NCI-H1930 (cell line): ENCODE data around the gene FILIP1L.

Experiments used
- DNase-seq, 2 experiments: peaks; one replicate each; lab custom pipeline; 2025; lab: John Stamatoyannopoulos, UW

FILIP1L gene

GRCh38 chr3:99885851-99886250 is 228.4 kb downstream of the FILIP1L start:
- DNase-seq = no peak

GRCh38 chr3:99885085-99885484 is 229.2 kb downstream of the FILIP1L start:
- no peak for DNase-seq

- DNase-seq = no peak
Observed at GRCh38 chr3:99884484-99884883, 229.8 kb downstream of the FILIP1L start.

- DNase-seq = no peak
Observed at GRCh38 chr3:99883693-99884092, 230.6 kb downstream of the FILIP1L start.

DNA sequence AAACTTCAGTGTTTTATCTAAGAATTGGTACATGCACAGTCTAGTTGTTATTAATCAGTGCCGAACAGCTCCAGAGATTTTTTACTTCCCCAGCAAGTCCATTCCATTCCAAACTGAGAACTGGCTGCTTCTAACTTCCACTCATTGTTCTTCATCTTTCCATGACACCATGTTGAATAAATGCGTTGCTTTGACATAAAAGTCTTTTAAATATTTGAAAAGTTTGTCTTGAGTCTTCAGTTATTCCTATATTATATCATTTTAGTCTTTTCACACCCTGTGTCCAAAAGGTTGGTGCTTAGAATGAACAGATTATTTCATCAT is 231.2 kb downstream of the FILIP1L start:
- DNase-seq = no peak

DNA sequence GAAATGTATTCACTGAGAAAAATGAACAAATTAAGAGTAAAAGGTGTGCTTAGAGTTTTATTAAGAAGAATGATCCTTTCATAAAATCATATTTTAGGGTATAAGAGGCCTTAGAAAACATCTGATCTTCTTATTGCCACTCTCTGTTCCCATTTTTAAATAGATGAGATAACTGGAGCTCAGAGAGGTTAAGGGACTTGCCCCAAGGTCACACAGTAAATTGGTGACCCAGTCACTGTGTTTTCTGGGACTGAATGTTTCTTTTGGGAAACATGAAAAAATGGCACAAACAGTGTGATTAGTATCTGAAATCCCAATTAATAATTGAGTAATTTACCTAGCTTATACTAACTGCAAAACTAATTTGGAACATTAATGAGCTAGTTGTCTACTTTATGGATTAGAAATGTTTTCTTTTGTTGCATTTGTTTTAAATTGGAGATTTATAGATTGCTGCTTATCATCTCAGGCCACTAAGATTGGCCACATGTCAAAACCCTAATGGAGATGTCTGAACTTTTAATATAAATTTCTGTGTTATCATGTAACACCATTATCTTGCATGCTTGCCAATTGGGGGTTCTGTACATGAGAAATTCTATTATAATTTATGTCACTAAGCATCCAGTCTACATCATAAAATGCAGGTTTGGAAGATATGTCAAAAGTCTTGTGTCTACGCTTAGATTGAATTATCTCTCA is 231.7 kb downstream of the FILIP1L start:
- no peak for DNase-seq

DNA sequence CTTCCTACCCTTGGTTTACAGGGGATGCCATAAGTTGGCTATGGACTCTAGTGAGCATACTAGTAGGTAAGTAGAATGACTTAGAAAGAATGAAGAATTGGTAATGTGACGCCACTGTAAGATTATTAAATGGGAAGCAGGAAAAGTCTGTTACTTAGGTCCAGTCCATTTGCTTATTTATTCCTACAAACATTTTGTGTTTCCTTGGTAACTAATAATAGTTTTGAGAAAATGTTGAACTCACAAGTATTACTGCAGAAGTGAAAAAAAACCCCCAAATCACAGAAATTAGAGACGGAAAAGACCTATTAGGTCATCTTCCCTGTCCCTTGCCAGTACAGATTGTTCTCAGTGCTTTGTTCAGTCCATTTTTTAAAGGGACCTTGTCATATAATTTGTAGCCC is 233.2 kb downstream of the FILIP1L start:
- no peak for DNase-seq

- no peak for DNase-seq
Observed at GRCh38 chr3:99879275-99879674, 235.0 kb downstream of the FILIP1L start.

DNA sequence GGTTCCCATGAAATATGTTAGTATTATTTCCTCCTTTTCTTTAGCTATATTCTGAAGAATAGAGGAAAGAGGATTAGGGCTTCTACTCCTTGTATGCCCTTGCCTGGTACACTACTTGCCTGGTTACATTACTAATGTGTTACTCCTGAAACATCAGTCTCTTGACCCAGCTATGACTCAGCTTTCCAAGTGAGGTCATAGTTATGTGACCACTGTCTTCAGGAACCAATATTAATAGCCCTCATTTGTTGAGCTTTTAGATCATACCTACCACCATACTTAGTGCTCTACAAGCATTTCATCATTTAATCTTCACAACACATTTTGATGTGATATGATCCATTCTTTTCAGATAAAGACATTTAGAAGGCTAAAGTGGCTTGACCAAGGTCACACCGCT is 236.3 kb downstream of the FILIP1L start:
- no peak for DNase-seq

DNA sequence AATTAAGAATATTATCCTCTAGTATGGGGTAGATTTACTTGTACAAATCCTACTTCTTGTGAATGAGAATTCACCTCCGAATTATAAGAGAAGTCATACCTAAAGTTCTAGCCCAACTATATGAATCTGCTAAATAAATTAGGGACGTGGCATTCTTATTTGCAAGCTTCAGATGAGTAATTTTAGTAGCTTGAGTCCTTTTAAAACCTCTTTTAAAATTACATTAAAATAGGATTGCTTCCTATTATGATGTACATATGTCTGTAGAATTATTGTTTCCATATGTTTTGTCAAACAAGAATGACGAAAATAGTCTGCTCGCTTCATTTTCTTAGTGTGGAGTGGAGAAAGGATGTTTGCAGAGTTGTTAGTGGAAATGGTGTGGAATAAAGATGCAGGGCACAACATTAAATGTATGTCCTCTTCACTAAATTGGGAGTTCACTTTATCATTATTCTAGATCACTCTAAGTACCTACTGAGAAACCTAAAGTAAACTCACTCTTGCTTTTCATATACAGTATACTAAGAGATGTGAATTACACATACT is 237.2 kb downstream of the FILIP1L start:
- DNase-seq = no peak

GRCh38 chr3:99875929-99876841 is 238.1 kb downstream of the FILIP1L start:
- DNase-seq = peak; percentile 57 to 64

DNA sequence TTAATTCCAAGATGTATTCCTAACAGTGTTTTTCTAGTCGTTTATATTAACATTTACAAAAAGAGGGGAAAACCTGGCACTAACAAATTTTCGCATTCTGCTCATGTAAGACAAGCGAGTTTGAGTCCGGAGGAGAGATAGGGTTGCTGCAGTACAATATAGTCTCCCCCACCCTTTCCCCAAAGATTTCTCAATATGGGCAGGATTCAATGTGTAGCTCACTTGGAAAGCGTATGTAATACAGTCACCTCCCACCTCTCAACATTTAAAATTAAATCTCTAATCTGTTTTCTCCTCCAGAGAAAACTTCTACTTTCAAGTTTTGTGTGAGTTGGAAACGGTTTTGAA is 238.7 kb downstream of the FILIP1L start:
- DNase-seq = no peak

- DNase-seq = no peak
Observed at GRCh38 chr3:99874237-99875002, 239.9 kb downstream of the FILIP1L start.

DNA sequence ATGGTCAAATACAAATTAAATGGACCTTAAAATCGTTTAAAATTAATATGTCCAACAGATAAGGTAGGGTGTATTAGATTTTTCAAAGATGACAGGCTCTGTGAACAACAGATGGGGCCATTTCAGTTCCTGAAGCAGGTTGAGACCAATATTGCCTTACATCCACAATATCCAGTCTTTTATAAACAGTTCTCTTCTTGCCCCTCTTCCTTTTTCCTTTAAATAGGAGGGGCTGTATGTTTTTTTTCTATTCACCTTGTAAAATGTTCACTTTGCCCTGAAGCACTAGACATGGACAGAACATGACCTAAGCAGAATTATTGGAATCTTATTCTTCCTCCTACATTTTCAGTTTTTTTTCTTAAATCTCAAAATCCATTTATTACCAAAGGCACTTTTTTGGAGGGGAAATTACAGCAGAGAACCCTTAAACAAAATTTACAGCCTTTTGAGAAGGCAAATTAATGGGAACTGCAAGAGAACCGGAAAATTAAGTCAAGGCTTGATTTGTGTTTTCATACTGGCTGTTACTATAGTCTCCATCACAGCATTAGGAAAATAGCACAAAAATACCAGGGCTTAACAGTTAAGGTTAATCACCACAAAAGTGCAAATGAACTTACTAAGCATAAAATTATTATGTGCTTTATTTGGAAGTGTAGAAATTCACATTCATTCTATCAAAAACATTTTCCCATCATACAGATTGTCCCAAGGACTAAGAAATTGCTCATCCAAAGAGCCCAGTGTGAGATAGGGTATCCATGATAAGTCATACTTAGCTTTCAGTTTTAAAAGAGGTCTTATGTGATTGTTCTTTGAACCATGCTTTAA is 240.8 kb downstream of the FILIP1L start:
- DNase-seq = no peak

GRCh38 chr3:99872923-99873254 is 241.4 kb downstream of the FILIP1L start:
- DNase-seq = no peak

DNA sequence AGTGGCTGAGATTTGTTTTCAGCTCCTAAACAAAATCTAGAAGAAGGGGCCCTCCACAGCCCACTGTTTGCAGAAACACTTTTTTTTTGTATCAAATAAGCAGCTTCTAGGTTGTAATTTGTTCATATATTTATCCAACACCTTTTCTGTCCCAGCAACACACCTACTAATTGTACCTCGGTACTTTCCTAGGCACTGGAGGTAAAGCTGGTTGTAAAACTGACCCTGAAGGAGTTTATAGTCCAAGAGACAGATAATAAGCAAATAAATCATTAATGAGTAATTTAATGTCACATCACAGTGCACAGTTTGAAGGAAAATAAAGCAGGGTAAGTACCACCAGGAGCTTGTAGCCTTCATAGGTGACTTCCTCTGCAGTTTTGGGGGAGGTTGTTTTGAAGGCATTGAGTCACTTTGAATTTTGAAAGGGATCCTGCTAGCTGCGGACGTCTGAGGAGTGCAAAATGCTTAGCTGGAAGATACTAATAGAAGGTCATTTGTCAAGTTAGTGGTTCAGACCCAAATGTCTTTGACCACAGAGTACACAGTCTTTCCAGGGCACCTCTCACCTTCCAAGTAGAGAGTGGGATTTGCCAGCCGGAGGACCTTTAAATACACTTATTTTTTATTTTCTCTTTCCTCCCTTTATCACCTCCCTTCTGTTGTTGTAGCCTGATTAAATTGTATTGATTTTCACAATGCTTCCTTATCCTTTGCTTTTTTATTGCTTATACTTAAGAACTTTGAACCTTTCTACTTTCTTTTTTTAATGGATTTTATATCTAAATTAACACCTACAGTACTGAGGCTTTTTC is 242.9 kb downstream of the FILIP1L start:
- no peak for DNase-seq

DNA sequence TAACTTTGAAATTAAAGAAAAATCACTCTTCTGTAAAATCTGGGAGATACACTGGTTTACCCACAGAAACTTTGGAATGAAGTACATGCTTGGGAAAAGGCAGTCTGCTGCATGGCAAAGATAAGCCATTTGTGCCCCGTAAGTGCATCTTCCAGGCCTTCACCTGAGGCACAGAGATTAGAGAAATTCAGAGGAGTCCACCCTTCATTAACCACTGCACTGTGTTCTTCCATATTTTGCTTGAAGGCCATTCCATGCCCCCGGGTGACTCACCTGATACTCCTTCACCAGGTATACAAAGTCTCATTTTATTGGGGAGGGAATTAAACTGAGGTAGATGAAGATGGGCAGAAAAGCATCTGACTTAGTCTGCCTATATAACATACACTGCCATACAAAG is 243.6 kb downstream of the FILIP1L start:
- DNase-seq = no peak

DNA sequence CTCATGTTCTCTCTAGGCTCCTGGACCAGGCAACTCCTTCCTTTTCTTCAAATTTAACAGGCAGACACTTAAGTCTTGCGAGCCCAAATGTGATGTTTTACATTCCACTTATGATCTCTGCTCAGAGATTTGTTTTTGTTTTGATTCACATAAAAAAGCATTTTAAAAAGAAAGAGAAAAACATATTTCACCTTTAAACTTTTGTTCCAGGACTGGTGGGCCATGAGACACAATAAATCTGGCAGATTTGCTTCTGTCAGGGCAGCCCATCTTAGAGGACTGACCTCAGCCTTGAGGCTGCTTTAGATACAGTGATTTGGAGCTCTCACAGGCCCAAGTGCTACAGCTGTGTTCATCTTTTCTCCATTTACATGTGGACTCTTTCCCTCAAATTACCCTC is 244.7 kb downstream of the FILIP1L start:
- no peak for DNase-seq

- DNase-seq = no peak
Observed at GRCh38 chr3:99868311-99868646, 246.0 kb downstream of the FILIP1L start.

GRCh38 chr3:99867594-99868310 is 246.5 kb downstream of the FILIP1L start:
- no peak for DNase-seq
